Caco-2 (cell line): ENCODE measurements around the gene PPP2R3C. TPM values are rescaled to one million over a fixed set of nuclear protein-coding genes. Genes with fewer than 3 reads are reported as not detected.
A peak's percentile ranks its signal among the peaks of the same experiment; 100 is the strongest.

Experiments
- BruUV-seq: library from RNA; stranded (reverse); fragments of 400-500 nt; replicated peaks from 2 replicates; lab custom pipeline; 2021; lab: Mats Ljungman, UMichigan
- CTCF ChIA-PET: fragments of 300-600 bp; sonication (Branson Sonifier 250); formaldehyde crosslinking; loops from one replicate; lab custom pipeline; 2022; ENCODE audit warnings: antibody characterized with exemption; lab: Charles Lee
- POLR2A ChIA-PET: fragments of 300-600 bp; sonication (Branson Sonifier 250); formaldehyde crosslinking; loops from one replicate; lab custom pipeline; 2022; ENCODE audit warnings: antibody characterized with exemption; lab: Charles Lee
- DNase-seq, 2 experiments: peaks; one replicate each; pipeline versions ENCODE4 v3.0.0 to v3.0.0-alpha.2; 2020 to 2022
- H3K27me3 ChIP-seq: replicated peaks from 2 replicates; pipeline ENCODE4 v1.6.0; 2011; ENCODE audit warnings: low read length; ENCODE audit not compliant: control insufficient read depth, insufficient read depth
- H3K36me3 ChIP-seq: 2 replicates; pipeline ENCODE4 v1.5.1; 2011; ENCODE audit warnings: low read length; ENCODE audit not compliant: control insufficient read depth, insufficient read depth
- H3K4me1 ChIP-seq: fragments of 250-450 bp; sonication (Bioruptor Pico); 2 replicates; pipeline ENCODE4 v1.5.1; 2020; ENCODE audit warnings: mild to moderate bottlenecking
- H3K4me3 ChIP-seq: 2 replicates; pipeline ENCODE4 v1.5.1; 2011; ENCODE audit warnings: low read depth, mild to moderate bottlenecking, control low read depth, low read length
- H3K9me3 ChIP-seq: fragments of 250-450 bp; sonication (Bioruptor Pico); 2 replicates; pipeline ENCODE4 v1.5.1; 2020; ENCODE audit warnings: mild to moderate bottlenecking, moderate library complexity
- H3K27ac Mint-ChIP-seq: one replicate; pipeline ENCODE4 v1.8.0; 2022; ENCODE audit warnings: mixed read lengths; ENCODE audit not compliant: unreplicated experiment
- H3K27me3 Mint-ChIP-seq: one replicate; pipeline ENCODE4 v1.8.0; 2022; ENCODE audit warnings: mixed read lengths; ENCODE audit not compliant: insufficient read depth, unreplicated experiment
- H3K36me3 Mint-ChIP-seq: one replicate; pipeline ENCODE4 v1.8.0; 2022; ENCODE audit warnings: mild to moderate bottlenecking, mixed read lengths; ENCODE audit not compliant: insufficient read depth, unreplicated experiment
- H3K4me1 Mint-ChIP-seq: one replicate; pipeline ENCODE4 v1.8.0; 2022; ENCODE audit warnings: low read depth, mixed read lengths; ENCODE audit not compliant: unreplicated experiment
- H3K4me3 Mint-ChIP-seq: one replicate; pipeline ENCODE4 v1.8.0; 2022; ENCODE audit warnings: mild to moderate bottlenecking, moderate library complexity, mixed read lengths; ENCODE audit not compliant: unreplicated experiment
- H3K9me3 Mint-ChIP-seq: one replicate; pipeline ENCODE4 v1.8.0; 2022; ENCODE audit warnings: mixed read lengths; ENCODE audit not compliant: unreplicated experiment
- intact Hi-C: fragments of 100-400 bp; cut with micrococcal nuclease; formaldehyde crosslinking; loops from one replicate; pipeline ENCODE4 v1.10.0; 2022; ENCODE audit not compliant: unreplicated experiment
- total RNA-seq: library from RNA; stranded (reverse); gene quantifications from 2 replicates; pipeline ENCODE4 v1.2.3, GENCODE V29; 2022
- TF ChIP-seq, protein P1 (sequence below), 2 experiments: fragments of 200-600 bp in 1 of 2; IDR thresholded peaks; 1 replicate in 1 of 2; 2 replicates in 1 of 2; pipeline versions ENCODE4 v1.5.1 to v1.8.0; 2011 to 2022; ENCODE audit warnings: antibody characterized with exemption in 1 of 2, control low read depth in 1 of 2, inconsistent platforms in 1 of 2, low read depth in 1 of 2, low read length in 1 of 2, mild to moderate bottlenecking in 1 of 2, moderate library complexity in 1 of 2; ENCODE audit not compliant: insufficient read depth in 1 of 2, severe bottlenecking in 1 of 2, unreplicated experiment in 1 of 2

PPP2R3C gene
- total RNA-seq, 1 experiment from 2014 or later, result 23.3 TPM

DNA sequence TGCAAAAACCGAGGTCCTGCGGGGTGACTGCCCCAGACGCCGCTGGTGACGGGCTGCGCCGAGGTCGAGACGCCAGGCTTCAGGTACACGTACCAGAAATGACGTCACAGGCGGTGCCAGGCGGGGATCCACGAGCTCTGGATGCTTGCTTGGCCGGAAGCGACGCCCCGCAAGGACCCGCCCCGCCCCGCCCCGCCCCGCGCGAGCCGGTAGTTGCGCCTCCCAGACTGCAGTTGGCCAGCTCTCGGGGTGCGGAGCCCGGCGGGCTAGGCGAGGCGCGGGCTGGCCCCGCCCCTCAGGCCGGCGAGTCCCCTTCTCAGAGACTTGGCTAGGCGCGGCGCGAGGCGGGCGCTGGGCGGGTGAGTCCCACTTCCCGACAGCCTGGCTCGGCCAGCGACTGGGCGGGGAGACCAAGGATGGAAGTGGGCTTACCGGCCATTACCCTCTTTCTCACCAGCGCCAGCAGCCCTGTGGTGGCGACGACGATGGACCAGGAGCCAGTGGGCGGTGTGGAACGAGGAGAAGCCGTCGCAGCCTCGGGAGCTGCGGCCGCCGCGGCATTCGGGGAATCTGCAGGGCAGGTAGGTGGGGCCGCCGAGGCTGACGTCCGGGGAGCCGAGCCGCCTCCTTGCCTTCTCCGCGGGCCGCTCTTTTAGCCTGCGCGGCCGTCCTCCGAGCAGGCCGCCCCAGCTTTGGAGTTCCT, 75.6 kb downstream of the PPP2R3C start, which contains the start of gene FAM177A1:
FAM177A1 (plus strand) TSS at position 225 of the 703 bp plus-strand sequence; CDS start at position 417, 192 bp downstream.
- ChIA-PET POLR2A (interaction anchor here (0.6 to 2.7 kb wide), 19 partner anchors 9 to 780 kb away, joined by 3 to 35 read pairs (median 3); partner anchors contain the start of genes BAZ1A, BRMS1L, NFKBIA and PPP2R3C), CTCF (interaction anchor here (0.6 to 1.3 kb wide), 4 partner anchors 65 to 173 kb away, joined by 3 to 6 read pairs (median 4); no protein-coding TSS in a partner anchor)
- no peaks in the 10 kb centered on the region for H3K9me3 Mint-ChIP-seq
- Histone ChIP-seq H3K4me1 (peaks cover 21% of the 10 kb centered on the region), H3K27me3 (no peaks in the 10 kb centered on the region), H3K4me3 (peak within 1 kb of the TSS; percentile 93), H3K36me3 (no peaks in the 10 kb centered on the region), H3K9me3 (no peaks in the 10 kb centered on the region)
- H3K36me3 Mint-ChIP-seq, result peaks cover 42% of the 10 kb centered on the region
- BruUV-seq, result no TSS peak
- no peaks in the 10 kb centered on the region for H3K27me3 Mint-ChIP-seq
- intact Hi-C loops, result loop anchor here (1.0 to 10.0 kb wide), 5 partner anchors 64 to 359 kb away; partner anchors contain the start of genes BAZ1A, NFKBIA, PRORP and PSMA6
- peak within 1 kb of the TSS; percentile 90 for H3K4me3 Mint-ChIP-seq
- TF ChIP-seq, protein P1, sequence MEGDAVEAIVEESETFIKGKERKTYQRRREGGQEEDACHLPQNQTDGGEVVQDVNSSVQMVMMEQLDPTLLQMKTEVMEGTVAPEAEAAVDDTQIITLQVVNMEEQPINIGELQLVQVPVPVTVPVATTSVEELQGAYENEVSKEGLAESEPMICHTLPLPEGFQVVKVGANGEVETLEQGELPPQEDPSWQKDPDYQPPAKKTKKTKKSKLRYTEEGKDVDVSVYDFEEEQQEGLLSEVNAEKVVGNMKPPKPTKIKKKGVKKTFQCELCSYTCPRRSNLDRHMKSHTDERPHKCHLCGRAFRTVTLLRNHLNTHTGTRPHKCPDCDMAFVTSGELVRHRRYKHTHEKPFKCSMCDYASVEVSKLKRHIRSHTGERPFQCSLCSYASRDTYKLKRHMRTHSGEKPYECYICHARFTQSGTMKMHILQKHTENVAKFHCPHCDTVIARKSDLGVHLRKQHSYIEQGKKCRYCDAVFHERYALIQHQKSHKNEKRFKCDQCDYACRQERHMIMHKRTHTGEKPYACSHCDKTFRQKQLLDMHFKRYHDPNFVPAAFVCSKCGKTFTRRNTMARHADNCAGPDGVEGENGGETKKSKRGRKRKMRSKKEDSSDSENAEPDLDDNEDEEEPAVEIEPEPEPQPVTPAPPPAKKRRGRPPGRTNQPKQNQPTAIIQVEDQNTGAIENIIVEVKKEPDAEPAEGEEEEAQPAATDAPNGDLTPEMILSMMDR (IDR thresholded peaks at IDR 0.05; ENCODE audit: insufficient read depth in 1 of 2, low read depth in 1 of 2, low read length in 1 of 2, severe bottlenecking in 1 of 2, unreplicated experiment in 1 of 2), result no peak
- H3K4me1 Mint-ChIP-seq, result peaks cover 17% of the 10 kb centered on the region
- DNase-seq, result peak; percentile 97 to 99
- H3K27ac Mint-ChIP-seq, result peak within 1 kb of the TSS; percentile 98

DNA sequence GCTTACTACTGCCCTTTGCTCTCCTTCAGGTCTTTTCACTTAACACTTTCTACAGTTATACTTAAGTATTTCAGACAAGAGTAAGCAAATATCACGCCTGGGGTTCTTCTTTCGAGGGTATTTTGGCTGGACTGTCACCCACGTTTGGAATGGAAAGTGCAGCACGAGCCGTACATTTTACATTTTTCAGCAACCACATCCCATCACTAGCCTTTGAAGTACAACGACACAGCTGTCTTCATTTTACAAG, 76.1 kb downstream of the PPP2R3C start:
- H3K9me3 ChIP-seq, result no peaks in the 10 kb centered on the region
- Mint-ChIP-seq H3K4me3 (peak overlapping the region; percentile 90), H3K36me3 (peaks cover 41% of the 10 kb centered on the region), H3K27ac (peak overlapping the region; percentile 98), H3K27me3 (no peaks in the 10 kb centered on the region), H3K4me1 (peaks cover 17% of the 10 kb centered on the region), H3K9me3 (no peaks in the 10 kb centered on the region)
- peaks cover 18% of the 10 kb centered on the region for H3K4me1 ChIP-seq
- no TSS peak for BruUV-seq
- intact Hi-C loops, result loop anchor here (1.0 to 10.0 kb wide), 5 partner anchors 63 to 359 kb away; partner anchors contain the start of genes BAZ1A, NFKBIA, PRORP and PSMA6
- DNase-seq, result no peak
- TF ChIP-seq, protein P1 (IDR thresholded peaks at IDR 0.05; ENCODE audit: insufficient read depth in 1 of 2, low read depth in 1 of 2, low read length in 1 of 2, severe bottlenecking in 1 of 2, unreplicated experiment in 1 of 2), result no peak
- ChIA-PET POLR2A (interaction anchor here (0.7 to 2.7 kb wide), 16 partner anchors 9 to 780 kb away, joined by 3 to 35 read pairs (median 4); partner anchors contain the start of genes BAZ1A, BRMS1L, NFKBIA and PPP2R3C), CTCF (interaction anchor here (0.6 to 1.3 kb wide), 4 partner anchors 64 to 172 kb away, joined by 3 to 6 read pairs (median 4); no protein-coding TSS in a partner anchor)
- no peaks in the 10 kb centered on the region for H3K36me3 ChIP-seq
- no peaks in the 10 kb centered on the region for H3K27me3 ChIP-seq
- H3K4me3 ChIP-seq, result peak overlapping the region; percentile 93
